Measurements from ENCODE around the gene CNGB1.

The CNGB1 gene

DNA sequence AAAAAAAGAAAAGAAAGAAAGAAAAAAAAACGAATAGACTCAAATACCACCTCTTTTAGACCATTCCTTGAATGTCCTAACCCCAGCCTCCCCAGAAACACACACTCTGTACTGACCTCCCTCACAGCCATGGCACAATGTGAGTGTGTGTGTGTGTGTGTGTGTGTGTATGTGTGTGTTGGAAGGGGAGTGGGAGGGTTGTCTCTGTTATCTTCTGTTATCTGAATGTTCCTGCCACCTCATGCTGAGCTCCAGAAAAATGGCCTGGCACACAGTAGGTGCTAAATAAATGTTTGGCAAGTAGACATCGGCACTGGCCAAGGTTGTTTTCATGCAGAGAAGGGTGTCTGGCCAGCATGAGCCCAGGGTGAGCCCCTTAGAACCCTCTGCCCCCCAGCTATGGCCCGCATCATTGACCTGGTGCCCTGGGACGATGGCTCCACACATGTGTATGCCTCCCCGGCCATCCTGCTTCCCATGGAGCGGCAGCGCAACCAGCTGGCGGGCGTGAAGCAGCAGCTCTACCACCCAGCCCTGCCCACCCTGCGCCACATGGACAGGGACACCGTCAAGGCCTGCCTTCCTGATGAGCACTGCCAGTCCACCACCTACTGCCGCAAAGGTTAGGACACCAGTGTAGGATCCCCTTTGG, 6.6 kb upstream of the CNGB1 start:
- in situ Hi-C loops (cut with MboI; ENCODE audit: low sequenced_read_pairs), result no loop called here

DNA sequence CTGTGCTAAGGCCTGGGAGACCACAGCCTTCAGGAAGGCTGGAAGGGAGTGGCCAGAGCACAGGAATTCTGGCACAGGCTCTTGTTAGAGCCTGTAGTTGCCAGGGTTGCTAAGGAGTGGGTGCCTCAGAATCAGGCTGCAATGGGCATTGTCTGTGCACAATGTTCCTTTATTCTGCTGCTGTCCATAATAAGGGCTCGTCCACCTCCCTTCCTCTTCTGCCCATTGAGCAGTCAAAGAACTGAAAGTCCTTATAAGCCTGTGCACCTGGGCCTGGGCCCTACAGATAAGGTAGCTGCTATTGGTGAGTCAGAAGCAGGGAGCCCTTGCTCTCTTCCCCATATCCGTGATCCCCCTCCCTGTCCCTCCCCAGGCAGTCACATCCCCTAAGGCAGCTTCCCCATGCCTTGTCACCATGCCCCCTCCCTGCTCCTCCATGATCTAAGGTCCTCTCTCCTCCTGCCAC, 5.4 kb upstream of the CNGB1 start:
- in situ Hi-C loops (cut with MboI; ENCODE audit: low sequenced_read_pairs), result no loop called here

DNA sequence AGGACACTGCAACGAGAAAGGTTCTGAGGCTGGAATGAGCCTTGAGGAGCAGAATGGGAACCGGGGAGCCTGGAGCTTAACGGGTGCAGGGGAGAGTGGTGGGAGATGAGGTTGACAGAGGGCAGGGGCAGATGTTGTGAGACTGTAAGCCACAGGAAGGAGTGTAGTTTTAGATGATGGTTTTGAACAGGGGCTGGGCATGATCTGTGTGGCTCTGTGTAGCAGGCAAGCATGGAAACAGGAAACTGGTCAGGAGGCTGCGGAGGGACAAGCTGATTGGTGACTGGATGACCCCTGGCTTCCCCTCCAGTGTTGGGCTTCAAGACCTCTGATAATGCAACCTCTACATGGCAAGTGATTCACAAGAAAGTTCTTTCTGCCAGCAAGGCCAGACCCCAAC, 1.4 kb upstream of the CNGB1 start:
- in situ Hi-C loops (cut with MboI; ENCODE audit: low sequenced_read_pairs), result no loop called here

DNA sequence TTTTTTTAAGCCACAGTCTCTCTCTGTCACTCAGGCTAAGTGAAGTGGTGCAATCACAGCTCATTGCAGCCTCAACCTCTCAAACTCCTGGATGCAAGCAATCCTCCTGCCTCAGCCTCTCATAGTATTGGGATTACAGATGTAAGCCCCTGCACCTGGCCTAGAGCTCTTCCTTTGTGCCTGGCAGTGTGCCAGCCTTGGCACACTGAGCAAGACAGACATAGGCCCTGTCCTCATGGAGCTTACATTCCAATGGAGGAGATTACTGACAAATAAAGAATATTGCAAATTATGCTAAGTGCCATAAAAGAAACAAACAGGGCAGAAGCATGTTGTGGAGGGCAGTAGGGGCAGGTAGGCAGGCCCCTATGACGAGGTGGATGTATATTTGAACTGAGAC, 920 bp upstream of the CNGB1 start:
- in situ Hi-C loops (cut with MboI; ENCODE audit: low sequenced_read_pairs), result no loop called here

DNA sequence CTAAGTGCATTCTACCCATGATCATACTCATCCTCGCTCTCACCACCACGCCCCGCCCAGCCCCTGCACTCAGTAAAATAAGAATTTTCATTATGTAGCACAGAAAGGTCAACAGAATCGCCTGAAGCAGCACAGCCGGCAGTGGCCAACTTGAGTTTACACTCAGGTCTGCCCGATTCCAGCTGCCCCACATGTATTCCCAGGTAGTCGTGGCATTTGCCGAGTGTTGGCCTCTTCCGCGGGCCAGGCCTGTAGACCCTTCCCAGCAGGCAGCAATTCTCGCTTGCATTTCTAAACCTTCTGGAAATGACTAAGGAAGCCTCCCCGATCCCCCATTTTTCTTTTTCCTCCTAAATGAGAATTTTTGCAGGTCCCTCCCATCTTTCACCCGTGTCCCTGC, 609 bp downstream of the CNGB1 start:
- in situ Hi-C loops (cut with MboI; ENCODE audit: low sequenced_read_pairs), result no loop called here

DNA sequence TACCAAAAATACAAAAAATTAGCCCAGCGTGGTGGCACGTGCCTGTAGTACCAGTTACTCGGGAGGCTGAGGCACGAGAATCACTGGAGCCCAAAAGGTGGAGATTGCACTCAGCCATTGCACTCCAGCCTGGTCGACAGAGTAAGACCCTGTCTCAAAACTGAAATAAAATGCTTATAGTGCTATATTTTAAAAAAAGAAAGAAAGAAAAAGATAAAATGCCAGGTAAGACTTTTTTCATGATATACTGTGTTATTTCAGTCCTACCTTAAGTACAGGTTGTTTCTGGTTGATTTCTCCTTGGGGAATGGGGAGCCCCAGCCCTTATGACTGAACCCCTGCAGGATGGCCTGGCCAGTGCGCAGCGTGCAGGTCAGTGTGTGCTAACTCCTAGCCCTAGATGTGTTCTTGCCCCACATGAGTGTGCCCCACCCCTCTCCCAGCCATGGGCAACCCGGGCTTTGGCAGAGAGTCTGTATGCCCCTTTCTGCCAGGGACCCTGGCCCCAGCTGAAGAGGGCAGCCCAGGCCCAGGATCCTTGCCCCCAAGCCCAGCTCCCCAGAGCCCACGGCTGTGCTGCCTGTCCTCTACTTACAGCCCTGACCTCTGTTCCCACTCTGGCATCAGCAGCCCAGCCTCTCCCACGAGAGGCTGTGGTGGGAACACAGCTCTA, 1.3 kb downstream of the CNGB1 start:
- in situ Hi-C loops (cut with MboI; ENCODE audit: low sequenced_read_pairs), result no loop called here

DNA sequence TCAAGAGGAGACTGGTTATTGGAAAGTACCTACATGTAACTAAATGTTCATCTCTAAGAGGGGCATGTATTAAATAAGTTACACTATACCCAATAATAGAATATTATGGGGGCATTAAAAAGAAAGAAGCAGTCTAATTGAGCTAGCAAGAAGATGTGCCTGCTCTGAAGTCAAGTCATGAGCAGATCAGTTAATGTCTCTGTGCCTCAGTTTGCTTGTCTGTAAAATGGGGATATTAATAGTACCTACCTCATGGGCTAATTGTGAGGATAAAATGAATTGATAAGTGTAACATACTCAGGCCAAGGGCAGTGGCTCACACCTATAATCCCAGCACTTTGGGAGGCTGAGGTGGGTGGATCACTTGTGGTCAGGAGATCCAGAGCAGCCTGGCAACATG, 3.0 kb downstream of the CNGB1 start:
- in situ Hi-C loops (cut with MboI; ENCODE audit: low sequenced_read_pairs), result no loop called here

DNA sequence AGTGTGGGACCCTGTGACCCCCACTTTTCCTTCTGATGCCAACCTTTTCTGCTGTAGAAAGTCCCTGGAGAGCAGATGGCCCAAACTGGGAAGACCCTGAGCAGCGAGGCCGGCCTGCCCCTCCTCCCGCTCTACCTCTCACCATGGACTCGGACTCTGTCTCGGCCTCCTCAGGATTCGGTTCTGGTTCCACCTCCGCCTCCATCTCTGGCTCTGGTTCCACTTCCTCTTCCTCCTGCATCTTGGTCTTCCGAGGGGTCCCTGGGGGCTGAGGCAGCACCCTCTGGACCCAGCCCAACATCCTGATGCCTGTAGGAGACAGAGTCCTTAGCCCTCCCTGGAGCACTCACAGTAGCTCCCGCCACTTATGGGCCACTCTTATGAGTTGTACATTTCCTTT, 3.9 kb downstream of the CNGB1 start:
- in situ Hi-C loops (cut with MboI; ENCODE audit: low sequenced_read_pairs), result no loop called here

DNA sequence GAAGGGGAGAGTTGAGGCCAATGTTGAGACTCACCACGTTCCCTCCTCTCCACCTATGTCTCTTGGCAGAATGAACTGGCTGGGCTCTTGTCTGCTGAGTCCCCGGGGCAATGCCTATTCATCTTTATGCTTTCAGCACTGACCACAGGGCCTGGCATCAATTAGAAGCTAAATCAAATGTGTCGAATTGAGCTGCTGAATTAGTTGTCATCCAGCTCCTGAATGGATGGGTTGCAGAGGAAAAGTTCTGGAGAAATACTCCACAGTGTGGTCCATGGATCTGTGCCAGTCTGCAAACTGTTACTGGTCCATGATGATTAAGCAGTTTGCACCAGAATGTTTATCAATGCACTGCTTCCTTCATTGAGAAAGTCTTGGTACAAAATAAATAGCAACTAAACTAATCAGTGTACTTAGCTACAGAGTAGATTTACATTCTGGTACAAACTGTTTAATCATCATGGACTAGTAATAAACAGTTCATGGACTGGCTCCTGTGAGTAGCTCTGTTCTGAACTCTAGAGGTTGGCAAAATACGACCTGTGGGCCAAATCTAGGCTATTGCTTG, 4.6 kb downstream of the CNGB1 start:
- in situ Hi-C loops (cut with MboI; ENCODE audit: low sequenced_read_pairs), result no loop called here

DNA sequence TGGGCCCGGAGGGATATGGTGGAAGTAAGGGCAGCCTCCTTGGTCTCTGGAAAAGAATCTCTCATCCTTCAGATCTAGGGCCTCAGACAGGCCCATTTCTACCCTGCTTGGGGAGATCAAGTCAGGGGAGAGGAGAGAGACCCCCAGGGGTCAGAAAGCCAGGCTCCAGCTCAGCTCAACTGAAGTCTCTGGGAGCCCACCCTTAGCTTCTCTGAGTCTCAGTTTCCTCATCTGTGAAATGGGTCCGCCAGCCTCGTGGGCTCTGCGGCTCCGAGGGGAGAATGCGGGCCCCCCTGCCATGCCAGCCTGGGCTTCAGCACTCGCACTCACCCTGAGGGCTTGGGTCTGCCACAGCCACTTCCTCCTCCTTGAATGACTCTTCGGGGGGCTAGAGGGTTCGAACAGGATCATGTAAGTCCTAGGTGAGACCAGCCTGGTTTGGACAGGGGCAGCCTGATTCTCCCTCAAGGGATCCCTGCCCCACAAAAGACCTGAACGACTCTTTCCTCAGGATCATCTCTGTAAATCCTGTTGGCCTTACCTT, 6.7 kb downstream of the CNGB1 start:
- in situ Hi-C loops (cut with MboI; ENCODE audit: low sequenced_read_pairs), result no loop called here

DNA sequence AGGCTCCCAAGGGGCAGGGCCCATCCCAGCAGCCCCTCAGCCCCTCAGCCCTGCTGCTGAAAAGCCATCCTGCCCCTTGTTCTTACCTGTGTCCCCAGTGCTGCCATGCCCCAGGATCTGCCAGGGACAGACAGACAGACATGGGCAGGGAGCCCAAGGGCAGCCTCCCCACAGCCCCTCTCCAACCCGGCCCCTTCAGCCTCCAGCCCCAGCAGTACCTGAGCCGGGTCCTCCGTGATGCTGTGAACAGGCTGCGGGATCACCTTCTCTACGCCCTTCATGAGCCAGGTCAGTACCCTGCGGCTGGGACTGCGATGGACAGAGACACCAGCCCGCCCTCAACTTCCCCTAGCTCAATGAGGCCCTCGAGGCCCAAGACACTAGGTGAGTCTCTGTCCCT, 8.2 kb downstream of the CNGB1 start:
- in situ Hi-C loops (cut with MboI; ENCODE audit: low sequenced_read_pairs), result no loop called here

DNA sequence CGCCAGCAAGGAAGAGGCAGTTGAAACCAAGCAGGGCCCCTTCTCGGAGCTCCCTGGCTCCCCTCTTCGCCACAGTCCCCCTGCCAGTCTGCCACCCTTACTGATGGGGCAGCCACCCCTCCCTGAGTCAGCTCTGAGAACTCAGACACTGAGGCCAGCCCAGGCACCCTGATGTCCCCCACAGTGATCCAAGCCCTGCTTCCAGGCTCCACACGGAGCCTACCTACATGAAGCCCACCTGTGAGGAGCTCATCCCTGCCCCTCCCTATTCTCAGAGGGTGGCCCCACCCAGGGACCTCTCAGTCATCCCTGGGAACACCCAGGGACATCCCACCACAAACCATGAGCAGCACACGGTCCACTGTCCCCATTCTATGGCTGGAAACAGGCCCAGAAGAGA, 8.9 kb downstream of the CNGB1 start:
- in situ Hi-C loops (cut with MboI; ENCODE audit: low sequenced_read_pairs), result no loop called here

DNA sequence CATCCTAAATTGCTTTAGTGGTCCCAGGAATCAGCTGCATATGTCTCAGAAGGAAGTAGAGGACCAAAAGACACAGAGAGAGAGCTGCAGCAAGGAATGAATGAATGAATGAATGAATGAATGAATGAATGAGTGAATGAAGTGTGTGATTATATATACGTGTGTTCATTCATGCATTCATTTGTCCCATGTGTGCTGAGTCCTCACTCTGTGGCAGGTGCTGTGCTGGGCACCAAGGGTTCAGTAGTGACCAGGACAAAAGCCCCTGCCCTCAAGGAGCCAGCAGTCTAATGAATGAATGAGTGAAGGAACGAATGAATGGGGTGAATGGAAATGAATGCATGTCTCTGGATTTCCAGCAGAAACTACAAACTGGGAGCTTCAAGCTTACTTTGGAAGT, 9.4 kb downstream of the CNGB1 start:
- in situ Hi-C loops (cut with MboI; ENCODE audit: low sequenced_read_pairs), result no loop called here

DNA sequence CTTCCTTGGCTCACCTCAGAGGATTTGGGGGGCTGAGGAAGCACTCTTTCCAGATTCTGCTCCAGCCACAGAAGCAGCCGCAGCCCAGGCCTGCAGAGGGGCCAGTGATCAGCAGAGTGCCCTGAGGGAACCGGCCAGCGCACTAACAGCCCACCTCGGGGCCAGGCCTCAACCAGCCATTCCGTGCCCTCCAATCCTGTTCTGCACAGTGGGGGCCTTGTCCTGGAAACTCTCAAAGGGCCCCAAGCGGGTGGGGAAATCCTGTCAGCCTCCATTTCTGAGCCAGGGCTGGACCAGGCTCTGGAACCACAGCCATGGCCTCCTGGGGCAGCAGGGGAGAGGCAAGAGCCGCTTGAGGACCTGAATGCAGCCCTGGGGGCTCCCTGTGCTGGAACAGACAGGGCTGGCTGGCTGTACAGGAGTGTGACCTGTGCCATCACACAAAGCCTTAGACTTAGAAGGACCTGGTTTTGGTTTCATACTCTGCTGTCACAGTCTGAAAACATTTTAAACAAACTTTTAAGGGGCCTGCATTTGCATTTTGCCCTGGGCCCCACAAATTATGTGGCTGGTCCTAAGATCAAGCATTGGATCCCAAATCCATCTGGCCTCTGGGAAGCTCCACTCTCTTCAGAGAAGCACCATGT, 10.0 kb downstream of the CNGB1 start:
- in situ Hi-C loops (cut with MboI; ENCODE audit: low sequenced_read_pairs), result no loop called here

DNA sequence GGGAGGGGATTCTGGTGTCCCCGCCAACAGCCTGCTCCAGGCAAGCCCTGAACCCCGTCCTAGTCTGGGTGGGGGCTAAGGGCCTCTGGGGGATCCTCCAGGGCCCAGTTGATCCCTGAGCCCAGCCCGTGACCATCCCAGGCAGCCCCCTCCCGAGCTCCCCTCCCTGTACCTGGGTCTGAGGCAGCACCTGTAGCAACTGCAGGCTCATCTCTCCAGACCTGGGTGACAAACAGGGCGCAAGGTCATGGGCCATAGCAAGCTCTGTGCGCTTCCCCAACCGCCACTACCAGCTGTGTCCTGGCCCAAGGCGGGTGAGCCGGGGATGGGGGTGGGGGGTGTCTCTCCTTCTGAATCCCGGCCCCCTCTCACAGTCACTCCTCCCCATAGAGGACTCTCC, 10.6 kb downstream of the CNGB1 start:
- in situ Hi-C loops (cut with MboI; ENCODE audit: low sequenced_read_pairs), result no loop called here

DNA sequence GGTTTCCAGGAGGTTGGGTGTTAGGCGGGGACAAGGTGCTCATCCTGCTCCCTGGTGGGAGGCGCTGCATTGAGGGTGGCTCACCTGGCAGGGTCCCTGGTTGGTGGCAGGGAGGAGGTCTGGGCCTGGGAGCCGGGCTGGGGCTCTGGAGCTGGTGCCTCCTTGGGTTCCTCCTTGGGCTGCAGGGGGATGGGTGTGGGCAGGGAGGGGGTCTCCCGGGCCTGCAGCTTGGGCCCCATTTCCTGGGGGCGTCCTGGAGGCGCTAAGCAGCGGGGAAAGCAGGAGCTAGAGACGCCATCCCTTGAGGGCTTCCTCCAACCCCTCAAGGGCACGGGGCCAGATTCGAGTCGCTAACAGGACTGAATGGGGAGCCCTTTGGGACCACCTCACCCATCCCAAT, 11.1 kb downstream of the CNGB1 start:
- in situ Hi-C loops (cut with MboI; ENCODE audit: low sequenced_read_pairs), result no loop called here

DNA sequence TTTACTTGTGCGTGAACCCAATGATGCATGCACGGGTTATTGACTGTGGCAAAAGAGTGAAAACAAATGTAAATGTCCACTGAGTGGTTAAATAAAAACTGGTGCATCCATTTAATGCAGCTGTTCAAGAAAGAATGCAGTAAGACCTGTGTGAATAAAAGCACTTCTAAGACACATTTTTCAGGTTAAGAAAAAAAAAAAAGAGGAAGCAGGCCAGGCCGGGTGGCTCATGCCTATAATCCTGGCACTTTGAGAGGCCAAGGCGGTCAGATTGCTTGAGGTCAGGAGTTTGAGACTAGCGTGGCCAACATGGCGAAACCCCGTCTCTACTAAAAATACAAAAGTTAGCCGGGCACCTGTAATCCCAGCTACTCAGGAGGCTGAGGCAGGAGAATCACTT, 11.8 kb downstream of the CNGB1 start:
- in situ Hi-C loops (cut with MboI; ENCODE audit: low sequenced_read_pairs), result no loop called here

DNA sequence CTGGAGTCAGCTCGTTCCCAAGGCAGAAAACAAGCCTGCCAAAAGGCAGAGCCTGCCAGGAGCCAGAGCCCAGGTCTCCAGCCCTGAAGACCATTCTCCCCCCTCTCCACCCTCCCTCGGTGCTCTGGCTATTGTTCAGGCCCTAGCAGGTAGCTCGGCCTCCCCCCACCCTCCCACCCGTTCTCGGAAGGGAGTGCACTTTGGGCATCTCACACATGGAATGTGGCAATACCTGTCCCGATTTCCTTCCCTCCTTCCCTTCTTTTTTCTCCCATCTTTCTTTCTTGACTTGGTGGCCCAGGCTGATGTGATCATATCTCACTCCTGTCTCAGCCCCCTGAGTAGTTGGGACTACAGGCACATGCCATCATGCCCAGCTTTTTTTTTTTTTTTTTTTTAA, 12.4 kb downstream of the CNGB1 start:
- in situ Hi-C loops (cut with MboI; ENCODE audit: low sequenced_read_pairs), result no loop called here

DNA sequence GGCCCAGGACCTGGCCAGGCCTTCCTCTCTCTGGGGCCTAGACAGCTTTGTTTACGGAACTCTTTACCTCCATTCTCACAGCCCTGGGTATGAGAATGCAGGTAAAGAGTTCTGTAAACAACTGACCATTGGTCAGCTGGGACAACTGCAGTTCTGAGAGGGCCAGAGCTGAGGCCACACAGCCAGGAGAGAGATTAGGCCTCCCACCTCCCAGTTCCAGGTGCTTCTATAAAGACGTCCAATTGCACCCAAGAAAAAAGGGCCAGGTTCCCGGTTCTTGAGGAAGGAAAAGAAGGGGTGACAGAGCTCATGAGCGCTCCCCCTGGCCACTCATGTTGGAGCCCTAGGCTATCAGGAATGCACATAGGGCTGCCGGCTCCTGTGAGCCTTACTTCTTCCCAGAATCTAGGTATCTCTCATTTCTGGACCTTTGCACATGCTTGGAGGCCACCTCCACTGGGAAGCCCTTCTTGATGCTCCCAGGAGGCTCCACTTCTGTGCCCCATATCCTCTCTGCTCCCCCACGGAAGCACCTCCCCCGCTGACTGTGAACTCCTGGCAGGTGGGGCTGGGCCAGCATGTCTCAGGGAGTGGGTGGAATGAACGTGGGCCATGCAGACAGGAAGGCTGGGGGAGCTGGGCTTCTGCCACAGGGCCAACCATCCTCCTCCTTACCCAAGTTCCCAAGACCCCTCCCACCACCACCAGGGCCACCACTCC, 13.1 kb downstream of the CNGB1 start:
- in situ Hi-C loops (cut with MboI; ENCODE audit: low sequenced_read_pairs), result no loop called here

DNA sequence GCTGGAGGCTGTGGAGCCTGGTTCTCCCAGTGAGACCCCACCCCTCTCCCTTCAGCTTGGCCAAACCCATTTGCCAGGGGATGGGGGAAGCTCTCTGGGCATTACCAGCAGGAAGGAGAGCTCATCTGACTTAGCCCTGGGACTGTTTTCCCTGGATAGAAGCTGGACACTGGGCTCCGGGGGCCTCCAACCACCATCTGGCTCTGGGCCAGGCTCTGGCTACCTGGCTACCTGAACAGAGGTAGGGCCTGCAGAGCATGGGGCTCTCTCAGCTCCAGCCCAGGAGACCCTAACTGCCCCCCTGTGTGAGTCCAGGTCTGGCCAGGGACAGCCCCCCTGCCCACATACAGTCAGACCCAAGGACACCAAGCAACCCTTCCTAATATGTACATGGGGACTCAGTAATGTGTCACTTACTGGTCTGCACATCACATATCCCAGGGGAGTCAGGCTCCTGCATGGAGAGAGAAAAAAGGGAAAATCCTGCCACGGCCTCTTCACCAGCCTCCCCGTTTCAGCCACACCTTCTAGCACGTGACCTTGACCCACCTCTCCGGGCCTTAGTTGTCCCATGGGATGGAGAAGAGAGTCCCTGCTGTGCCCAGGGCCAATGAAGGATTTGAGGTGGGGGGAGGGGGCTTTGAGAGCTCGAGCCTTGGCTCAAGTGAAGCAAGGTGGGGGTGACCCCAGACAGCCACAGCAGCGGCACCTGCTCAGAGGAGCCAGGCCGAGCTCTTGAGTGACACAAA, 13.8 kb downstream of the CNGB1 start:
- in situ Hi-C loops (cut with MboI; ENCODE audit: low sequenced_read_pairs), result no loop called here
